ENCODE measurements around the gene CFLAR. TPM values are rescaled to one million over a fixed set of nuclear protein-coding genes. Genes with fewer than 3 reads are reported as not detected.

CFLAR gene
- total and polyA plus RNA-seq, 2 of the 4 experiments (the other 2 are of a cell fraction): 29.2 to 59.9 TPM

GRCh38 chr2:201118121-201118960, 2.4 kb downstream of the CFLAR start (continued):
- TF ChIP-seq CHD1 (IDR thresholded peaks at IDR 0.05; ENCODE audit: low read depth, low read length) (no peak), RFX5 (IDR thresholded peaks at IDR 0.05; ENCODE audit: low read depth, low read length) (no peak), BHLHE40 (IDR thresholded peaks at IDR 0.05; ENCODE audit: low read depth, low read length) (no peak)

Data from IMR-90 (cell line).